Measurements from ENCODE around the gene CFAP77. TPM values are rescaled to one million over a fixed set of nuclear protein-coding genes. Genes with fewer than 3 reads are reported as not detected.

CFAP77 gene
- total RNA-seq, 2 experiments from 2014 or later: not detected

- H3K36me3 Mint-ChIP-seq (ENCODE audit: low read depth): peaks cover 65% of the 10 kb centered on the region
- Histone ChIP-seq H3K4me3 (ENCODE audit: low read length) (no peak overlapping the region), H3K9me3 (ENCODE audit: control insufficient read depth in 1 of 2, insufficient read depth in 1 of 2, low read length in 2 of 2) (peaks cover 0 to 5% of the 10 kb centered on the region in 2 experiments), H3K4me1 (ENCODE audit: insufficient read depth, low read length) (peaks cover 3% of the 10 kb centered on the region), H3K27me3 (ENCODE audit: control insufficient read depth in 1 of 2, insufficient read depth in 2 of 2, low read length in 2 of 2) (peaks cover 14 to 28% of the 10 kb centered on the region in 2 experiments), H3K36me3 (ENCODE audit: insufficient read depth, low read length) (peaks cover 27% of the 10 kb centered on the region), H3K27ac (ENCODE audit: low read depth in 1 of 2, low read length in 2 of 2) (no peak overlapping the region)
- H3K4me1 Mint-ChIP-seq (ENCODE audit: low read depth): no peaks in the 10 kb centered on the region
- H3K9me3 Mint-ChIP-seq: no peaks in the 10 kb centered on the region
- intact Hi-C loops (cut with DNase I, micrococcal nuclease): no loop called here
- no peak for TF ChIP-seq CTCF (IDR thresholded peaks at IDR 0.05)
- no peak overlapping the region for H3K4me3 Mint-ChIP-seq
- ChIA-PET POLR2A (no interaction called here), CTCF (no interaction called here)
- ATAC-seq (ENCODE audit: poor library complexity) (no peak), DNase-seq (no peak)
- H3K27ac Mint-ChIP-seq: no peak overlapping the region
- peaks cover 60% of the 10 kb centered on the region for H3K27me3 Mint-ChIP-seq
Observed at GRCh38 chr9:132594412-132594811, 184.4 kb downstream of the CFAP77 start.

- H3K36me3 Mint-ChIP-seq (ENCODE audit: low read depth): peaks cover 74% of the 10 kb centered on the region
- ATAC-seq (ENCODE audit: poor library complexity): no peak
- Histone ChIP-seq H3K36me3 (ENCODE audit: insufficient read depth, low read length) (peaks cover 27% of the 10 kb centered on the region), H3K9me3 (ENCODE audit: control insufficient read depth in 1 of 2, insufficient read depth in 1 of 2, low read length in 2 of 2) (no peaks in the 10 kb centered on the region), H3K27me3 (ENCODE audit: control insufficient read depth in 1 of 2, insufficient read depth in 2 of 2, low read length in 2 of 2) (peaks cover 7 to 21% of the 10 kb centered on the region in 2 experiments), H3K4me1 (ENCODE audit: insufficient read depth, low read length) (peaks cover 3% of the 10 kb centered on the region), H3K4me3 (ENCODE audit: low read length) (no peak overlapping the region), H3K27ac (ENCODE audit: low read depth in 1 of 2, low read length in 2 of 2) (no peak overlapping the region)
- H3K27me3 Mint-ChIP-seq: peaks cover 58% of the 10 kb centered on the region
- POLR2A ChIA-PET: no interaction called here
- no peak for TF ChIP-seq CTCF (IDR thresholded peaks at IDR 0.05)
- CTCF ChIA-PET: no interaction called here
- intact Hi-C loops (cut with DNase I, micrococcal nuclease): no loop called here
- DNase-seq: no peak
- H3K4me3 Mint-ChIP-seq: no peak overlapping the region
- no peaks in the 10 kb centered on the region for H3K9me3 Mint-ChIP-seq
- H3K27ac Mint-ChIP-seq: no peak overlapping the region
- H3K4me1 Mint-ChIP-seq (ENCODE audit: low read depth): no peaks in the 10 kb centered on the region
Observed at GRCh38 chr9:132595319-132595718, 185.3 kb downstream of the CFAP77 start.

GRCh38 chr9:132596200-132596599 is 186.2 kb downstream of the CFAP77 start:
- Histone ChIP-seq H3K27ac (ENCODE audit: low read depth in 1 of 2, low read length in 2 of 2) (no peak overlapping the region), H3K9me3 (ENCODE audit: control insufficient read depth in 1 of 2, insufficient read depth in 1 of 2, low read length in 2 of 2) (no peaks in the 10 kb centered on the region), H3K36me3 (ENCODE audit: insufficient read depth, low read length) (peaks cover 30% of the 10 kb centered on the region), H3K27me3 (ENCODE audit: control insufficient read depth in 1 of 2, insufficient read depth in 2 of 2, low read length in 2 of 2) (peaks cover 2 to 14% of the 10 kb centered on the region in 2 experiments), H3K4me3 (ENCODE audit: low read length) (no peak overlapping the region), H3K4me1 (ENCODE audit: insufficient read depth, low read length) (no peaks in the 10 kb centered on the region)
- ATAC-seq (ENCODE audit: poor library complexity) (no peak), DNase-seq (no peak)
- intact Hi-C loops (cut with DNase I, micrococcal nuclease): no loop called here
- H3K36me3 Mint-ChIP-seq (ENCODE audit: low read depth): peaks cover 82% of the 10 kb centered on the region
- peaks cover 53% of the 10 kb centered on the region for H3K27me3 Mint-ChIP-seq
- no peak for TF ChIP-seq CTCF (IDR thresholded peaks at IDR 0.05)
- ChIA-PET CTCF (no interaction called here), POLR2A (interaction anchor here (0.6 kb wide), 1 partner anchor 1509 kb away, joined by 3 read pairs; no protein-coding TSS in a partner anchor)
- H3K9me3 Mint-ChIP-seq: no peaks in the 10 kb centered on the region
- no peaks in the 10 kb centered on the region for H3K4me1 Mint-ChIP-seq (ENCODE audit: low read depth)
- H3K27ac Mint-ChIP-seq: no peak overlapping the region
- H3K4me3 Mint-ChIP-seq: no peak overlapping the region
